A375 (cell line): Measurements from ENCODE around the gene PAQR6. TPM values are rescaled to one million over a fixed set of nuclear protein-coding genes. Genes with fewer than 3 reads are reported as not detected.

Source experiments
- total RNA-seq: library from RNA; depleted of rRNA; stranded (reverse); fragments of >200 nt; shearing (Covaris generic); gene quantifications from 2 replicates; pipeline ENCODE4 v1.2.3, GENCODE V29; 2014; rRNA removed

Gene PAQR6
- 20.0 and 20.7 TPM in 2 replicates for total RNA-seq

GRCh38 chr1:156247460-156248322 is at the start of gene PAQR6:
TSS of gene PAQR6 (minus strand) at chr1:156248056. CDS start at chr1:156246731, 1,325 bp downstream.

DNA sequence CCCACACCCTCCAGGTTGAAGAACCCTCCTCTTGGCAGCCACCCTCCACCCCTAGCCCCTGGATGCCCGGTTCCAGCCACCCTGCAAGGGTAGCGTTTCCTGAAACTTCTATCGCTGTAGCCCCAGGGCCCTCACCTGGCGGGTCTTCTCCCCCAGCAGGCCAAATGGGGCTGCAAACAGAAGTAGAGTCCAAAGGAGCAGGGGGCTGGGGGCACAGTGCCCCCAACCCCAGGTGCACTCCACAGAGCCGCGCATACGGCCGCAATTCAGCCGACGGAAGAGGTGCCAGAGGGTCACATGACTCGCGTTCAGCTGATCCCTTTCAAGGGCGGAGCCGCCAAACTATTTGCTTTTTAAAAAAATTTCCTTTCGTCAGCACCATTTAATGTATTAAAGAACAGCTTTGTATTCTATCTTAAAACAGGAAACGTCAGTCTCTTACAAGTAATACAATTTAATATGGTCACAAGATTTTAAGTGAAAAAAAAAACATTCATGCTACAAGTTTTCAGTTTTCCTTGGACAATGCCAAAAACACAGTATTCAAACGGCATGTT is 47.6 kb upstream of the PAQR6 start, which contains the start of gene GLMP:
Gene GLMP, minus strand, starts transcription at position 289 of the 557 bp plus-strand sequence. Its CDS starts 34 bp downstream, at position 255.

GRCh38 chr1:156284112-156284511 is 36.3 kb upstream of the PAQR6 start, which contains the start of gene TMEM79:
TSS of gene TMEM79 (plus strand) at chr1:156284325. CDS start at chr1:156285227, 902 bp downstream.

GRCh38 chr1:156282479-156283222 is 34.8 kb upstream of the PAQR6 start, which contains the start of gene SMG5:
TSS of gene SMG5 (minus strand) at chr1:156282825. CDS start at chr1:156282680, 145 bp downstream.

DNA sequence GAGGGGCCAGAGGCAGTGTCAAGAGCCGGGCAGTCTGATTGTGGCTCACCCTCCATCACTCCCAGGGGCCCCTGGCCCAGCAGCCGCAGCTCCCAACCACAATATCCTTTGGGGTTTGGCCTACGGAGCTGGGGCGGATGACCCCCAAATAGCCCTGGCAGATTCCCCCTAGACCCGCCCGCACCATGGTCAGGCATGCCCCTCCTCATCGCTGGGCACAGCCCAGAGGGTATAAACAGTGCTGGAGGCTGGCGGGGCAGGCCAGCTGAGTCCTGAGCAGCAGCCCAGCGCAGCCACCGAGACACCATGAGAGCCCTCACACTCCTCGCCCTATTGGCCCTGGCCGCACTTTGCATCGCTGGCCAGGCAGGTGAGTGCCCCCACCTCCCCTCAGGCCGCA is 5.9 kb downstream of the PAQR6 start, which contains the start of gene BGLAP:
Gene BGLAP, plus strand, starts transcription at position 259 of the 400 bp plus-strand sequence. Its CDS starts 48 bp downstream, at position 307.

GRCh38 chr1:156212833-156213643 is 34.8 kb downstream of the PAQR6 start, which contains the start of gene PMF1:
TSS of gene PMF1 (plus strand) at chr1:156213007. CDS start at chr1:156213016, 9 bp downstream.

DNA sequence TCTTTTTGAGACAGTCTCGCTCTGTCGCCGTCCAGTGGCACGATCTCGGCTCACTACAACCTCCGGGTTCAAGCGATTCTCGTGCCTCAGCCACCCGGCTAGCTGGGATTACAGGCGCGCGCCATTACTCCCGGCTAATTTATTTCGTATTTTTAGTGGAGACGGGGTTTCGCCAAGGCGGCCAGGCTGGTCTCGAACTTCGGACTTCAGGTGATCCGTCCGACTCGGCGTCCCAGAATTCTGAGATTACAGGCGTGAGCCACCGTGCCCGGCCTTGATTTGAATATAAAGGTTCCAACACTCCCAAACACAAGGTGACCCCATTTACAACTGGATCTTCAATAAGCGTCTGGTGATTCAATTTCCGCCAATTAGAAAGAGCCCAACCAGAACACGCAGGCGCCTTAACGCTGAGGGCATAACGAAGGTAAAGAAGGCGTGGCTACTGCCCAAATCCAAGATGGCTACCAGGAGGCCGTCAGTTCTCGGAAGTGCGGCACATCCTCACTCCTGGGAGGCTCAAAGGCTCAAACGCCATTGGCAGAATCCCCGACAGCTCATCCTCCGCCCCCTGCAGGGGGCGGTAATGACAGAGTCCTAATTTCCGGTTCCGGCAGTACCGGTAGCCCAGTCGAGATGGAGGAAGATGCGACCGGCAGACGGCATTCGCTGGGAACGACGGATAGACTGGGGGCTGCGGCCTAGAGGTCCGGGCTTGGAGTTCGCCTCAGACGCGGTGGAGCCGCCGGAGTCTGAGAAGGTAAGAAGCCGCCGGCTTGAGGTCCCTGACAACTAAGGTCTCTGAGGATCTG is 54.2 kb downstream of the PAQR6 start, which contains the start of gene SLC25A44:
Gene SLC25A44, plus strand, starts transcription at position 617 of the 812 bp plus-strand sequence. CDS start 5,744 bp downstream, outside the sequence.

Other genes starting within 250 kb of the PAQR6 start
- 411 and 444 TPM in 2 replicates for gene SSR2, start 227.1 kb downstream of the PAQR6 start, total RNA-seq
- 35.8 and 38.4 TPM in 2 replicates for gene UBQLN4, start 194.3 kb downstream of the PAQR6 start, total RNA-seq
- gene LAMTOR2, start 193.3 kb downstream of the PAQR6 start, total RNA-seq: 104 and 106 TPM in 2 replicates
- gene RAB25, start 186.9 kb downstream of the PAQR6 start, total RNA-seq: not detected in 2 replicates
- 6.8 and 11.9 TPM in 2 replicates for gene MEX3A, start 165.6 kb downstream of the PAQR6 start, total RNA-seq
- 1,986 and 2,053 TPM in 2 replicates for gene LMNA, start 133.3 kb downstream of the PAQR6 start, total RNA-seq
- 0.11 and 0.29 TPM in 2 replicates for gene SEMA4A, start 94.5 kb downstream of the PAQR6 start, total RNA-seq
- gene SLC25A44, start 54.0 kb downstream of the PAQR6 start, total RNA-seq: 24.3 and 28.2 TPM in 2 replicates
- gene PMF1, start 35.0 kb downstream of the PAQR6 start, total RNA-seq: 129 and 131 TPM in 2 replicates
- 2.2 and 5.1 TPM in 2 replicates for gene BGLAP, start 5.9 kb downstream of the PAQR6 start, total RNA-seq
- gene SMG5, start 34.8 kb upstream of the PAQR6 start, total RNA-seq: 93.9 and 103 TPM in 2 replicates
- 3.1 and 4.0 TPM in 2 replicates for gene TMEM79, start 36.3 kb upstream of the PAQR6 start, total RNA-seq
- 86.4 and 110 TPM in 2 replicates for gene GLMP, start 47.6 kb upstream of the PAQR6 start, total RNA-seq
- 0.19 TPM in 1 of 2 replicates, not detected in the other for gene VHLL, start 51.3 kb upstream of the PAQR6 start, total RNA-seq
- gene CCT3, start 90.2 kb upstream of the PAQR6 start, total RNA-seq: 455 and 469 TPM in 2 replicates
- 0.50 TPM in 1 of 2 replicates, not detected in the other for gene TSACC, start 90.5 kb upstream of the PAQR6 start, total RNA-seq
- not detected in 2 replicates for gene RHBG, start 121.2 kb upstream of the PAQR6 start, total RNA-seq